SH-SY5Y (cell line): ENCODE results near the gene PRDM16.

Experiments used
- GATA2 ChIP-seq: IDR thresholded peaks from 2 replicates; pipeline ENCODE4 v1.6.1; 2011; ENCODE audit warnings: mild to moderate bottlenecking, low read depth, low read length
- GATA3 ChIP-seq: IDR thresholded peaks from 2 replicates; pipeline ENCODE4 v1.6.1; 2011; ENCODE audit warnings: low read depth, mild to moderate bottlenecking, low read length, moderate library complexity

PRDM16 gene

GRCh38 chr1:3074297-3074741 lies 5.3 kb downstream of the PRDM16 start:
- TF ChIP-seq GATA3 (no peak), GATA2 (no peak)

DNA sequence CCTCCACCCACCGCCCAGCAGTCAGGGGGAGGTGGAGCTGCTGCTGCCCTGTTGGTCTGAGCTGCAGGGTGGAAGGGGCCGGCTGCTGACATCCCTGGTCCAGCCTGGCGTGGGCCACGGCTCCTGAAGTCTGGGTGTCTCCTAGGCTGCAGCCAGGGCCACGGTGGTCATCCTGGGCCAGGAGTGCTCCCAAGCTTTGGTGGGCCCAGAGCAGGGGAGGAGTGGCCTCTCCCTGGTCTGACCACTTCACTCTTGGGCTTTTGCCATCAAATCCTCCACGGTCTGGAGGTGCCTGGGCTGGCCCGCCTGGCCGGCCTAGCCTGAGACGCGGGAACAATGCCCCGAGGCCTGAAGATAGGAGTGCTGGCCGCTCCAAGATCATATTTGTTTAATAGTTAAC lies 5.8 kb downstream of the PRDM16 start:
- TF ChIP-seq GATA2 (no peak), GATA3 (no peak)

GRCh38 chr1:3075666-3076362 lies 6.8 kb downstream of the PRDM16 start:
- TF ChIP-seq GATA3 (no peak), GATA2 (no peak)

DNA sequence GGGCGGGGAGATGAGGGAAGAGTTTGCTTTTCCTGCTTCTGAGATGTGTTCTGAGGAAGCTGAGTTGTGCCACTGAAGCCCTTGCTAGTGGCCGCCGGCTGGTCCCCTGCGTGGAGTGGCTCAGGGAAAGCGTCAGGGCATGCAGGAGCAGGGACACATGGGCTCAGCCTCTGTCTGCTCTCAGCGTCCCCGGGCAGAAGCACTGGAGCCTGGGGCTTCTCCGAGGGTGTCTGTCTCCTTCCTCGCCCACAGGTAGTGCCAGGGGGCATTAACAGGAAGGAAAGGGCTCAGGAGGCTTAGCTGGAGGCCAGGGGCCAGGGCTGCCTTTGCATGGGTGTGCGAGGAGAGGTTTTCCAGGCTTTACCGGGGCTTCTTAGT lies 7.3 kb downstream of the PRDM16 start:
- TF ChIP-seq GATA2, result no peak
- TF ChIP-seq GATA3, result no peak

GRCh38 chr1:3077081-3077480 lies 8.1 kb downstream of the PRDM16 start:
- TF ChIP-seq GATA3, result no peak
- no peak for TF ChIP-seq GATA2

GRCh38 chr1:3077561-3077960 lies 8.6 kb downstream of the PRDM16 start:
- TF ChIP-seq GATA3 (no peak), GATA2 (no peak)

DNA sequence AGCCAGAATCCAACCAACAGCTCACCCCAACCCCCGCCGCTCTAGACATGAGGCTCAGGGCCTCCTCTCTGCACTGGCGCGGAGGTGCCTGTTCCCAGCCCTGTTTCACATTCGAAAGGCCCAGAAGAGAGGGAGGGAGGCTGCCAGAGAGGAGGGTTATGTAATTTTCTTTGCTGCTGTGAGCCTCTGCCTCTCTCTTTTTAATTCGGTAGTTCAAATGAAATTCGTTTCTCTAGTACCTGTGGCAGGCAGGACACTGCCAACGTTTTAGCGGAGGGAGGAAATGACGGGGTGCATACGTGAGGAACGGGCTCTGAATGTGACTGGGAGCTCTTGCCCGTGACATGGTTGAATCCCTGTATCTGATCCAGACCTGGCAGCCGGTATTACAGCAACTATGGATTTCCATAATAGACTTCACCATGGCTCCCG lies 9.4 kb downstream of the PRDM16 start:
- TF ChIP-seq GATA2 (no peak), GATA3 (no peak)

- TF ChIP-seq GATA2 (no peak), GATA3 (no peak)
Observed at GRCh38 chr1:3078871-3079270, 9.9 kb downstream of the PRDM16 start.

DNA sequence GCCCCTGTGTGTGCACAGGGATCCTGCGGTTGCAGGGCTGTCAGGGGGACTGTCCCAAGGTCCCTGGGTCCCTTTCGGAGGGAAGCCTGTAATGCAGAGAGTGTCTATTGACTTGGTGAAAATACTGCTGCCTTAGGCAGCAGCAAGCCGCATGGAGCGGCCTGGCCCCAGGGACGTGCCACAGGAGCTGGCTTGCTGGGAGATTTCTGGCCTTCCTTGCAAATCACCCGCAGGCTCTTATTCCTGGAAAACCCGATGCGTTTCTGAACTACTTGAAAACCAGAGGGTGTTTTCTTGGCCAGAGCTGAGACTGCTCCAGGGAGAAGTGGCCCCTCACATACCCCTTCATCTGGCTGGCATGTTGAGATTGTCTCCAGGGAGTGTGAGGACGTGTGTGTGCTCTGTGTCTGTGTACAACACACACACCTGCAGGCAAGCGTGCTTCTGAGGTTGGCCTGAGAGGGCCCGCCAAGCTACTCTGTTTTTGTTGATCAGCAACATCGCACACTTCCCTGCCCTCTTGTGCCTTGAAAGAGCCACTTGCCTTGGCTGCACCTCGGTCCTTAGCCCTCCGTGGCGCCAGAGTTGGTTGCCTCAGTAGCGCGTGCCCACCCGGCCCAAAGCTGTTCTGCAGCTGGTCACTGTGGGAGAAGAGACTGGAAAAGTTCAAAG lies 10.5 kb downstream of the PRDM16 start:
- no peak for TF ChIP-seq GATA3
- no peak for TF ChIP-seq GATA2

GRCh38 chr1:3080053-3080955 lies 11.3 kb downstream of the PRDM16 start:
- no peak for TF ChIP-seq GATA3
- TF ChIP-seq GATA2, result no peak

DNA sequence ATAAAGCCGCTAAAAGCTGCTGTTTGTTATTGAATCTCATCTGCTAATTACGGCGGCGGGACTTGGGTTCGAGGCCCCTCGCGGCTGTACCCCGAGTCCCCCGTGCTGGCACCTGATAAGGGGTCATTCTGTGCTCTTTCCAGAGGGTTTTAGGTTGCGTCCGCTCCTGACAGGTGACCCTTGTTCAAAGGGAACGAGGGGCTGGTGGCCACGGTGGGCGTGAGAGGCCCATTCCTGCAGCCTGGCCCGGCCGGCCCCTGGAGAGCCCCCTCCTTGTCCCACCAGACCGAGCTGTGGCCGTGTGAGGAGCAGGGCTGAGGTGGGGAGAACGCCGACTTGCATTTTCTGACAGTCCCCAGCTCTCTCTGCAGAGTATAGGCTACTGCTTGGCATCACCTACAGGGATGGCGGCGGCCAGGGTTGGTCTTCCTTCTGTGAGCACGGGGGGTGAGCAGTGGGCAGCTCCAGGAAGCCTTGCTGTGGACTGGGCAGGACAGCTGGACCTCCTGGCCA lies 12.2 kb downstream of the PRDM16 start:
- TF ChIP-seq GATA3 (no peak), GATA2 (no peak)

GRCh38 chr1:3082051-3082450 lies 13.0 kb downstream of the PRDM16 start:
- TF ChIP-seq GATA2, result no peak
- TF ChIP-seq GATA3, result no peak

- TF ChIP-seq GATA2, result no peak
- TF ChIP-seq GATA3, result no peak
Observed at GRCh38 chr1:3082571-3083516, 13.8 kb downstream of the PRDM16 start.
